GM19238 (cell line): Measurements from ENCODE around the gene B3GNT3.

ENCODE experiments used
- DNase-seq: peaks from one replicate; pipeline ENCODE4 v3.0.0; 2011; ENCODE audit warnings: low spot score; ENCODE audit not compliant: insufficient read length

B3GNT3 gene

GRCh38 chr19:17794731-17795494, at the start of gene B3GNT3:
B3GNT3 (plus strand) TSS chr19:17795138; CDS start chr19:17807808, 12,670 bp downstream.
- DNase-seq: no peak

- DNase-seq: peak; percentile 97
Measured at GRCh38 chr19:17747205-17748098, 47.5 kb upstream of the B3GNT3 start.

- no peak for DNase-seq
Measured at GRCh38 chr19:17748884-17749638, 45.9 kb upstream of the B3GNT3 start.

GRCh38 chr19:17749912-17750317, 45.0 kb upstream of the B3GNT3 start:
- DNase-seq: no peak

- DNase-seq: peak; percentile 72
Measured at GRCh38 chr19:17751103-17751911, 43.6 kb upstream of the B3GNT3 start, which contains the start of gene FCHO1. FCHO1 (plus strand) TSS chr19:17751477; CDS start chr19:17755165, 3,688 bp downstream.

- no peak for DNase-seq
Measured at GRCh38 chr19:17751912-17752273, 43.0 kb upstream of the B3GNT3 start.

GRCh38 chr19:17752865-17753639, 41.9 kb upstream of the B3GNT3 start:
- no peak for DNase-seq

- DNase-seq: no peak
Measured at GRCh38 chr19:17753976-17754375, 41.0 kb upstream of the B3GNT3 start.

GRCh38 chr19:17754634-17755442, 40.1 kb upstream of the B3GNT3 start:
- DNase-seq: peak; percentile 63

GRCh38 chr19:17755443-17755890, 39.5 kb upstream of the B3GNT3 start:
- no peak for DNase-seq

- peak; percentile 66 for DNase-seq
Measured at GRCh38 chr19:17755977-17756670, 38.8 kb upstream of the B3GNT3 start.

GRCh38 chr19:17757125-17757524, 37.8 kb upstream of the B3GNT3 start:
- no peak for DNase-seq

- DNase-seq: no peak
Measured at GRCh38 chr19:17758515-17758914, 36.4 kb upstream of the B3GNT3 start.

GRCh38 chr19:17761148-17761547, 33.8 kb upstream of the B3GNT3 start:
- DNase-seq: no peak

- no peak for DNase-seq
Measured at GRCh38 chr19:17762505-17763229, 32.3 kb upstream of the B3GNT3 start.

- DNase-seq: no peak
Measured at GRCh38 chr19:17764348-17764747, 30.6 kb upstream of the B3GNT3 start.

GRCh38 chr19:17765069-17765618, 29.8 kb upstream of the B3GNT3 start:
- DNase-seq: no peak
